BLaER1 treated with 17β-estradiol and CSF1 and Interleukin-3, amounts not matched to agents 10 nM and 100 nM (cell line): ENCODE results near the gene SGPL1.

Experiments
- H3K27ac ChIP-seq, 11 experiments: shearing (Covaris generic); formaldehyde crosslinking; 2 replicates each; pipeline ENCODE4 v1.8.1; 2022
- H3K27me3 ChIP-seq, 11 experiments: shearing (Covaris generic); formaldehyde crosslinking; 2 replicates each; pipeline ENCODE4 v1.8.1; 2022
- H3K36me3 ChIP-seq, 11 experiments: shearing (Covaris generic); formaldehyde crosslinking; 2 replicates each; pipeline ENCODE4 v1.8.1; 2022
- H3K4me1 ChIP-seq, 10 experiments: shearing (Covaris generic); formaldehyde crosslinking; 2 replicates each; pipeline ENCODE4 v1.8.1; 2022
- H3K4me2 ChIP-seq, 11 experiments: shearing (Covaris generic); formaldehyde crosslinking; 2 replicates each; pipeline ENCODE4 v1.8.1; 2022
- H3K4me3 ChIP-seq, 10 experiments: shearing (Covaris generic); formaldehyde crosslinking; 2 replicates each; pipeline ENCODE4 v1.8.1; 2022
- H3K9ac ChIP-seq, 11 experiments: shearing (Covaris generic); formaldehyde crosslinking; 2 replicates each; pipeline ENCODE4 v1.8.1; 2022
- H3K9me3 ChIP-seq, 11 experiments: shearing (Covaris generic); formaldehyde crosslinking; replicated peaks in 1 of 11; 2 replicates each; pipeline ENCODE4 v1.8.1; 2022
- H4K20me1 ChIP-seq, 11 experiments: shearing (Covaris generic); formaldehyde crosslinking; 2 replicates each; pipeline ENCODE4 v1.8.1; 2022
- Cebpa-rat ChIP-seq, 11 experiments: shearing (Covaris generic); IDR thresholded peaks; 2 replicates each; pipeline ENCODE4 v1.8.1; 2022

The SGPL1 gene

GRCh38 chr10:70837660-70838059 lies 21.9 kb downstream of the SGPL1 start:
- no peak for TF ChIP-seq Cebpa-rat (IDR thresholded peaks at IDR 0.05)
- no peak overlapping the region for H3K9ac ChIP-seq
- peaks cover 0 to 83% (median 0%) of the 10 kb centered on the region in 11 experiments; a peak in 5 of 22 replicates for H3K27me3 ChIP-seq
- peaks cover 7 to 15% (median 12%) of the 10 kb centered on the region in 11 experiments; a peak in 19 of 22 replicates for H3K9me3 ChIP-seq
- H3K4me3 ChIP-seq, result no peak overlapping the region
- no peak overlapping the region for H3K27ac ChIP-seq
- H4K20me1 ChIP-seq, result peaks cover 0 to 99% (median 54%) of the 10 kb centered on the region in 11 experiments; a peak in 19 of 22 replicates
- H3K36me3 ChIP-seq, result peaks cover 28 to 83% (median 47%) of the 10 kb centered on the region in 11 experiments
- H3K4me1 ChIP-seq, result peaks cover 10 to 34% (median 17%) of the 10 kb centered on the region in 10 experiments
- H3K4me2 ChIP-seq, result no peak overlapping the region

GRCh38 chr10:70838270-70838805 lies 22.6 kb downstream of the SGPL1 start:
- H3K36me3 ChIP-seq, result peaks cover 30 to 90% (median 53%) of the 10 kb centered on the region in 11 experiments
- peaks cover 3 to 28% (median 10%) of the 10 kb centered on the region in 10 experiments for H3K4me1 ChIP-seq
- H3K4me3 ChIP-seq, result no peak overlapping the region
- no peak for TF ChIP-seq Cebpa-rat (IDR thresholded peaks at IDR 0.05)
- peaks cover 0 to 89% (median 0%) of the 10 kb centered on the region in 11 experiments; a peak in 5 of 22 replicates for H3K27me3 ChIP-seq
- no peak overlapping the region for H3K27ac ChIP-seq
- no peak overlapping the region for H3K9ac ChIP-seq
- peaks cover 0 to 99% (median 54%) of the 10 kb centered on the region in 11 experiments; a peak in 19 of 22 replicates for H4K20me1 ChIP-seq
- peak overlapping the region in 3 of 11 experiments; percentile 1 to 51 (median 35); a peak in 4 of 22 replicates for H3K4me2 ChIP-seq
- H3K9me3 ChIP-seq, result peaks cover 7 to 15% (median 12%) of the 10 kb centered on the region in 11 experiments; a peak in 19 of 22 replicates

- H3K27me3 ChIP-seq, result peaks cover 0 to 86% (median 0%) of the 10 kb centered on the region in 11 experiments; a peak in 5 of 22 replicates
- no peak for TF ChIP-seq Cebpa-rat (IDR thresholded peaks at IDR 0.05)
- no peak overlapping the region for H3K4me3 ChIP-seq
- no peak overlapping the region for H3K9ac ChIP-seq
- peaks cover 0 to 12% (median 0%) of the 10 kb centered on the region in 10 experiments; a peak in 3 of 20 replicates for H3K4me1 ChIP-seq
- no peak overlapping the region for H3K4me2 ChIP-seq
- H3K36me3 ChIP-seq, result peaks cover 45 to 95% (median 63%) of the 10 kb centered on the region in 11 experiments
- H3K27ac ChIP-seq, result no peak overlapping the region
- H3K9me3 ChIP-seq, result peaks cover 7 to 15% (median 12%) of the 10 kb centered on the region in 11 experiments; a peak in 19 of 22 replicates
- peaks cover 0 to 99% (median 45%) of the 10 kb centered on the region in 11 experiments; a peak in 16 of 22 replicates for H4K20me1 ChIP-seq
These were observed 25.1 kb downstream of the SGPL1 start for GRCh38 chr10:70840836-70841235.

- H3K4me3 ChIP-seq, result no peak overlapping the region
- peaks cover 25 to 91% (median 58%) of the 10 kb centered on the region in 11 experiments for H3K36me3 ChIP-seq
- H3K9me3 ChIP-seq, result peaks cover 0 to under 1% (median 0%) of the 10 kb centered on the region in 11 experiments; a peak in 1 of 22 replicates
- H3K27me3 ChIP-seq, result peaks cover 0 to 63% (median 0%) of the 10 kb centered on the region in 11 experiments; a peak in 4 of 22 replicates
- peaks cover 0 to 11% (median 0%) of the 10 kb centered on the region in 10 experiments; a peak in 4 of 20 replicates for H3K4me1 ChIP-seq
- H3K27ac ChIP-seq, result no peak overlapping the region
- no peak overlapping the region for H3K9ac ChIP-seq
- H4K20me1 ChIP-seq, result peaks cover 0 to 84% (median 37%) of the 10 kb centered on the region in 11 experiments; a peak in 12 of 22 replicates
- H3K4me2 ChIP-seq, result no peak overlapping the region
- TF ChIP-seq Cebpa-rat (IDR thresholded peaks at IDR 0.05), result no peak
These were observed 27.6 kb downstream of the SGPL1 start for GRCh38 chr10:70843333-70843732.

GRCh38 chr10:70843776-70844489 lies 28.2 kb downstream of the SGPL1 start:
- H3K4me1 ChIP-seq, result peaks cover 0 to 7% (median 0%) of the 10 kb centered on the region in 10 experiments; a peak in 3 of 20 replicates
- no peak for TF ChIP-seq Cebpa-rat (IDR thresholded peaks at IDR 0.05)
- peaks cover 0 to 78% (median 37%) of the 10 kb centered on the region in 11 experiments; a peak in 12 of 22 replicates for H4K20me1 ChIP-seq
- H3K9me3 ChIP-seq, result no peaks in the 10 kb centered on the region; a peak in 1 of 22 replicates
- no peak overlapping the region for H3K27ac ChIP-seq
- peaks cover 23 to 85% (median 55%) of the 10 kb centered on the region in 11 experiments for H3K36me3 ChIP-seq
- H3K4me2 ChIP-seq, result no peak overlapping the region
- H3K4me3 ChIP-seq, result no peak overlapping the region
- peaks cover 0 to 59% (median 0%) of the 10 kb centered on the region in 11 experiments; a peak in 4 of 22 replicates for H3K27me3 ChIP-seq
- H3K9ac ChIP-seq, result no peak overlapping the region

GRCh38 chr10:70845256-70845655 lies 29.5 kb downstream of the SGPL1 start:
- Histone ChIP-seq H3K4me1 (peaks cover 0 to 7% (median 0%) of the 10 kb centered on the region in 10 experiments; a peak in 2 of 20 replicates), H3K36me3 (peaks cover 24 to 84% (median 52%) of the 10 kb centered on the region in 11 experiments), H3K9ac (no peak overlapping the region), H4K20me1 (peaks cover 0 to 75% (median 30%) of the 10 kb centered on the region in 11 experiments; a peak in 13 of 22 replicates), H3K27ac (no peak overlapping the region), H3K27me3 (peaks cover 0 to 64% (median 0%) of the 10 kb centered on the region in 11 experiments; a peak in 4 of 22 replicates), H3K4me3 (no peak overlapping the region), H3K4me2 (no peak overlapping the region), H3K9me3 (no peaks in the 10 kb centered on the region; a peak in 1 of 22 replicates)
- no peak for TF ChIP-seq Cebpa-rat (IDR thresholded peaks at IDR 0.05)

- peaks cover 0 to 58% (median 0%) of the 10 kb centered on the region in 11 experiments; a peak in 4 of 22 replicates for H3K27me3 ChIP-seq
- H3K9ac ChIP-seq, result no peak overlapping the region
- H3K4me1 ChIP-seq, result peaks cover 0 to 7% (median 0%) of the 10 kb centered on the region in 10 experiments; a peak in 2 of 20 replicates
- peaks cover 0 to 75% (median 29%) of the 10 kb centered on the region in 11 experiments; a peak in 13 of 22 replicates for H4K20me1 ChIP-seq
- no peak overlapping the region for H3K27ac ChIP-seq
- H3K4me2 ChIP-seq, result no peak overlapping the region
- TF ChIP-seq Cebpa-rat (IDR thresholded peaks at IDR 0.05), result no peak
- no peaks in the 10 kb centered on the region for H3K9me3 ChIP-seq
- H3K4me3 ChIP-seq, result no peak overlapping the region
- peaks cover 28 to 87% (median 56%) of the 10 kb centered on the region in 11 experiments for H3K36me3 ChIP-seq
These were observed 30.1 kb downstream of the SGPL1 start for GRCh38 chr10:70845816-70846215.

- peaks cover 0 to 7% (median 0%) of the 10 kb centered on the region in 10 experiments; a peak in 2 of 20 replicates for H3K4me1 ChIP-seq
- no peak for TF ChIP-seq Cebpa-rat (IDR thresholded peaks at IDR 0.05)
- H3K9me3 ChIP-seq, result no peaks in the 10 kb centered on the region
- peaks cover 0 to 75% (median 23%) of the 10 kb centered on the region in 11 experiments; a peak in 13 of 22 replicates for H4K20me1 ChIP-seq
- no peak overlapping the region for H3K9ac ChIP-seq
- no peak overlapping the region for H3K27ac ChIP-seq
- peaks cover 0 to 53% (median 0%) of the 10 kb centered on the region in 11 experiments; a peak in 4 of 22 replicates for H3K27me3 ChIP-seq
- H3K4me2 ChIP-seq, result no peak overlapping the region
- H3K4me3 ChIP-seq, result no peak overlapping the region
- peaks cover 34 to 87% (median 66%) of the 10 kb centered on the region in 11 experiments for H3K36me3 ChIP-seq
These were observed 31.0 kb downstream of the SGPL1 start for GRCh38 chr10:70846795-70847194.
